ENCODE measurements around the gene ARHGAP45.
"Not testable (repeated sequence)": the region's sequence is repeated elsewhere in the genome, so short reads cannot be mapped to it uniquely, and the experiment has no call there.

Gene ARHGAP45

GRCh38 chr19:1121395-1121794 is 54.4 kb downstream of the ARHGAP45 start:
- DNase-seq = no peak

- DNase-seq = no peak
Measured at GRCh38 chr19:1122021-1122971, 55.3 kb downstream of the ARHGAP45 start.

GRCh38 chr19:1122972-1123363 is 56.0 kb downstream of the ARHGAP45 start:
- no peak for DNase-seq

- DNase-seq = no peak
Measured at GRCh38 chr19:1123381-1123780, 56.4 kb downstream of the ARHGAP45 start.

GRCh38 chr19:1123885-1124677 is 57.1 kb downstream of the ARHGAP45 start:
- no peak for DNase-seq

GRCh38 chr19:1125601-1126467 is 58.9 kb downstream of the ARHGAP45 start:
- no peak for DNase-seq

- no peak for DNase-seq
Measured at GRCh38 chr19:1126984-1127760, 60.2 kb downstream of the ARHGAP45 start.

- DNase-seq = no peak
Measured at GRCh38 chr19:1128106-1128505, 61.1 kb downstream of the ARHGAP45 start.

GRCh38 chr19:1129084-1129483 is 62.1 kb downstream of the ARHGAP45 start:
- not testable (repeated sequence) for DNase-seq

GRCh38 chr19:1129535-1129934 is 62.6 kb downstream of the ARHGAP45 start:
- DNase-seq = no peak

- DNase-seq = no peak
Measured at GRCh38 chr19:1130771-1131717, 64.1 kb downstream of the ARHGAP45 start.

- DNase-seq = no peak
Measured at GRCh38 chr19:1131718-1132551, 65.0 kb downstream of the ARHGAP45 start.

- DNase-seq = no peak
Measured at GRCh38 chr19:1132552-1133383, 65.8 kb downstream of the ARHGAP45 start.

- no peak for DNase-seq
Measured at GRCh38 chr19:1133471-1133929, 66.5 kb downstream of the ARHGAP45 start.

GRCh38 chr19:1134431-1134830 is 67.5 kb downstream of the ARHGAP45 start:
- no peak for DNase-seq

GRCh38 chr19:1135454-1135853 is 68.5 kb downstream of the ARHGAP45 start:
- no peak for DNase-seq

GRCh38 chr19:1136201-1136600 is 69.2 kb downstream of the ARHGAP45 start:
- no peak for DNase-seq

Measured in cortex of kidney (tissue), 1 donor.